Body of pancreas (tissue), 4 donors: ENCODE measurements around the gene RNF180. TPM values are rescaled to one million over a fixed set of nuclear protein-coding genes. Genes with fewer than 3 reads are reported as not detected.
A peak's percentile ranks its signal among the peaks of the same experiment; 100 is the strongest.

Experiments used
- ATAC-seq: fragments of 150-250 bp; one replicate; pipeline ENCODE4 v1.9.1; 2016
- DNase-seq, 4 donors: peaks; one replicate each; pipeline ENCODE4 v3.0.0-alpha.2; 2019
- H3K27ac ChIP-seq, 4 donors: fragments of 200-600 bp; sonication (generic); 1 replicate in 3 of 4; 2 replicates in 1 of 4; pipeline versions ENCODE4 v1.5.1 to v1.6.1; 2016 to 2019; ENCODE audit warnings: mild to moderate bottlenecking in 1 of 4, mixed read lengths in 1 of 4, moderate library complexity in 1 of 4
- H3K27me3 ChIP-seq, 2 donors: fragments of 200-600 bp; sonication (generic); one replicate each; pipeline ENCODE4 v1.6.0; 2016; ENCODE audit warnings: mild to moderate bottlenecking in 1 of 2
- H3K36me3 ChIP-seq, 2 donors: fragments of 200-600 bp; sonication (generic); replicated peaks in 1 of 2; 2 replicates each; pipeline ENCODE4 v1.5.1; 2016; ENCODE audit warnings: low read depth in 2 of 2; ENCODE audit not compliant: insufficient read depth in 1 of 2
- H3K4me1 ChIP-seq: fragments of 200-600 bp; sonication (generic); one replicate; pipeline ENCODE4 v1.6.0; 2016
- H3K4me3 ChIP-seq, 2 donors: fragments of 200-600 bp; sonication (generic); 1 replicate in 1 of 2; 2 replicates in 1 of 2; pipeline ENCODE4 v1.5.1; 2016 to 2019
- H3K9me3 ChIP-seq, 3 donors: fragments of 200-600 bp; sonication (generic); 1 replicate in 2 of 3; 2 replicates in 1 of 3; pipeline ENCODE4 v1.5.1; 2016
- CTCF ChIP-seq, 7 experiments: fragments of 450-650 bp in 4 of 7; fragments of 200-600 bp in 3 of 7; sonication (generic) in 3 of 7; IDR thresholded peaks; one replicate each; pipeline ENCODE4 v1.5.1; 2016 to 2019; ENCODE audit warnings: antibody characterized with exemption in 7 of 7
- POLR2A ChIP-seq, 3 donors: fragments of 450-650 bp; IDR thresholded peaks; one replicate each; pipeline ENCODE4 v1.6.1; 2016; ENCODE audit warnings: antibody characterized with exemption in 3 of 3, mild to moderate bottlenecking in 2 of 3
- WGBS, 2 donors: methylation state at CpG; one replicate each; pipeline ENCODE4 v1.1.5; 2017; 5-methylcytosine and 5-hydroxymethylcytosine counted together
- intact Hi-C: fragments of 100-400 bp; cut with DNase I; formaldehyde crosslinking; loops from one replicate; pipeline ENCODE4 v1.15.1; 2023
- total RNA-seq, 2 donors: library from RNA; depleted of rRNA; stranded (reverse); fragments of >200 nt; gene quantifications; one replicate each; pipeline ENCODE4 v1.1.0, GENCODE V29; 2016

The RNF180 gene
- total RNA-seq, 2 donors from 2014 or later = 9.2 to 13.2 TPM

GRCh38 chr5:64166201-64166959, 737 bp downstream of the RNF180 start:
- H3K9me3 ChIP-seq = no peaks in the 10 kb centered on the region
- peak overlapping the region; percentile 44 to 54 for H3K4me3 ChIP-seq
- no peaks in the 10 kb centered on the region for H3K27me3 ChIP-seq
- no peak for DNase-seq
- ATAC-seq = peak; percentile 45
- no peaks in the 10 kb centered on the region for H3K36me3 ChIP-seq
- intact Hi-C loops = no loop called here
- TF ChIP-seq POLR2A (IDR thresholded peaks at IDR 0.05) (peak in 1 of 3 donors; percentile 49), CTCF (IDR thresholded peaks at IDR 0.05) (peak in 1 of 7 experiments; percentile 7)
- H3K4me1 ChIP-seq = peaks cover 23% of the 10 kb centered on the region
- 6 to 11% methylated on average over 16 to 23 of the region's 23 CpGs for WGBS, 2 donors
- peak overlapping the region; percentile 63 to 91 (median 86) for H3K27ac ChIP-seq

DNA sequence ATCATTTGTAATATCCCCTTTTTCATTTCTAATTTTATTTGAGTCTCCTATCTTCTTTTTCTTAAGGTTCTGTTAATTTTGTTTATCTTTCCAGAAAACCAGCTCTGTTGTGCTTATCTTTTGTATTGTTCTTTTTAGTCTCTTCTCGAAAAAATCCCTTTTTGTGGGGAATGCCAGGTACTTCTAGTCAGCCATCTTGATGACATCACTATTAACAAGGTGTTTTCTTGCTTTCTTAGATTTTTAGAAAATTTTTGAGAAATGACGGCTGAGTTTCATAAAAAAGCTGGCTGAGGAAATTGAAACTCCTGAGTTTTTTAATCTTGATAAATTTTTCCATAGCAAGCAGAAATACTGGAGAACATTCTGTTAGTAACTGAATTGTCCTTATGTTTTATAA, 10.7 kb downstream of the RNF180 start:
- no peak for ATAC-seq
- TF ChIP-seq CTCF (IDR thresholded peaks at IDR 0.05) (no peak), POLR2A (IDR thresholded peaks at IDR 0.05) (no peak)
- Histone ChIP-seq H3K4me1 (no peaks in the 10 kb centered on the region), H3K4me3 (no peak overlapping the region), H3K27me3 (no peaks in the 10 kb centered on the region), H3K36me3 (no peaks in the 10 kb centered on the region), H3K9me3 (no peaks in the 10 kb centered on the region), H3K27ac (no peak overlapping the region)
- intact Hi-C loops = no loop called here
- WGBS, 2 donors = 73 to 78% methylated on average over 2 of the region's 2 CpGs
- DNase-seq = no peak

DNA sequence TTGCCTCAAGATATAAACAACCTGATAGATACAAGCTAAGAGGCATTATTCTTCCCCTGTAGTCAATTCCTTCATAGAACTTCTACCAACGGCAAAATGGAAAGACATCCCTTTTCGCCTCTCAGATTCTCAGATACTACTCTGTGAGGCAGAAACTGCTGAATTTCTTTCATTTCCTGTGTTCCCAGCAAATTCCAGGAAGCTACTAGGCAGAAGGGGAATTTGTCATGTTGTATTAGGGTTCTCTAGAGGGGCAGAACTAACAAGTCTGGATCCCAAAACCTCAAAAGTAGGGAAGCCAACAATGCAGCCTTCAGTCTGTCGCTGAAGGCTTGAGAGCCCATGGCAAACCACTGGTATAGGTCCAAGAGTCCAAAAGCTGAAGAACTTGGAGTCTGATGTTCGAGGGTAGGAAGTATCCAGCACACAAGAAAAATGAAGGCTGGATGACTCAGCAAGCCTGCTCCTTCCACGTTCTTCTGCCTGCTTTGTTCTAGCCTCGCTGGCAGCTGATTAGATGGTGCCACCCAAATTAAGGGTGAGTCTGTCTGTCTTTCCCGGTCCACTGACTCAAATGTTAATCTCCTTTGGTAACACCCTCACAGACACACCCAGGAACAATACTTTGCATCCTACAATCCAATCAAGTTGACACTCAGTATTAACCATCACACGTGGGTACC, 15.2 kb downstream of the RNF180 start:
- Histone ChIP-seq H3K9me3 (no peaks in the 10 kb centered on the region), H3K36me3 (no peaks in the 10 kb centered on the region), H3K4me3 (no peak overlapping the region), H3K27ac (no peak overlapping the region), H3K4me1 (no peaks in the 10 kb centered on the region), H3K27me3 (no peaks in the 10 kb centered on the region)
- ATAC-seq (peak; percentile 21), DNase-seq (no peak)
- WGBS, 2 donors = 69 to 80% methylated on average over 8 of the region's 8 CpGs
- TF ChIP-seq CTCF (IDR thresholded peaks at IDR 0.05) = no peak
- no peak for TF ChIP-seq POLR2A (IDR thresholded peaks at IDR 0.05)
- intact Hi-C loops = no loop called here

- TF ChIP-seq POLR2A (IDR thresholded peaks at IDR 0.05) = no peak
- no peak for TF ChIP-seq CTCF (IDR thresholded peaks at IDR 0.05)
- H3K36me3 ChIP-seq = no peaks in the 10 kb centered on the region
- ATAC-seq (no peak), DNase-seq (no peak)
- no peak overlapping the region for H3K4me3 ChIP-seq
- H3K27ac ChIP-seq = no peak overlapping the region
- intact Hi-C loops = no loop called here
- no peaks in the 10 kb centered on the region for H3K27me3 ChIP-seq
- H3K9me3 ChIP-seq = no peaks in the 10 kb centered on the region
- H3K4me1 ChIP-seq = no peaks in the 10 kb centered on the region
- WGBS, 2 donors = 55 to 86% methylated on average over 2 of the region's 2 CpGs
Measured at GRCh38 chr5:64181440-64181839, 15.8 kb downstream of the RNF180 start.
